Measurements from ENCODE around the gene AMT.
"Not testable (repeated sequence)": the region's sequence is repeated elsewhere in the genome, so short reads cannot be mapped to it uniquely, and the experiment has no call there.

The AMT gene

GRCh38 chr3:49427586-49427985, 5.3 kb upstream of the AMT start:
- in situ Hi-C loops (cut with HindIII; ENCODE audit: low sequenced_read_pairs): no loop called here

GRCh38 chr3:49424816-49425215, 2.5 kb upstream of the AMT start:
- in situ Hi-C loops (cut with HindIII; ENCODE audit: low sequenced_read_pairs): no loop called here

- in situ Hi-C loops (cut with HindIII; ENCODE audit: low sequenced_read_pairs): no loop called here
Observed at GRCh38 chr3:49421890-49422378, 339 bp downstream of the AMT start.

- in situ Hi-C loops (cut with HindIII; ENCODE audit: low sequenced_read_pairs): no loop called here
Observed at GRCh38 chr3:49417516-49418120, 4.7 kb downstream of the AMT start.

- in situ Hi-C loops (cut with HindIII; ENCODE audit: low sequenced_read_pairs): no loop called here
Observed at GRCh38 chr3:49416867-49417266, 5.4 kb downstream of the AMT start.

GRCh38 chr3:49415931-49416601, 6.2 kb downstream of the AMT start:
- in situ Hi-C loops (cut with HindIII; ENCODE audit: low sequenced_read_pairs): no loop called here

- in situ Hi-C loops (cut with HindIII; ENCODE audit: low sequenced_read_pairs): no loop called here
Observed at GRCh38 chr3:49414753-49415152, 7.5 kb downstream of the AMT start.

GRCh38 chr3:49413338-49413734, 8.9 kb downstream of the AMT start:
- in situ Hi-C loops (cut with HindIII; ENCODE audit: low sequenced_read_pairs): no loop called here

- in situ Hi-C loops (cut with HindIII; ENCODE audit: low sequenced_read_pairs): no loop called here
Observed at GRCh38 chr3:49412632-49413337, 9.5 kb downstream of the AMT start.

GRCh38 chr3:49411968-49412631, 10.2 kb downstream of the AMT start, which contains the start of the genes RHOA and TCTA:
RHOA (minus strand) TSS chr3:49411976; CDS start chr3:49375589, 36,387 bp downstream.
TCTA (plus strand) TSS chr3:49412423; CDS start chr3:49412427, 4 bp downstream.
- in situ Hi-C loops (cut with HindIII; ENCODE audit: low sequenced_read_pairs): no loop called here

- in situ Hi-C loops (cut with HindIII; ENCODE audit: low sequenced_read_pairs): no loop called here
Observed at GRCh38 chr3:49411535-49411967, 10.7 kb downstream of the AMT start.

- in situ Hi-C loops (cut with HindIII; ENCODE audit: low sequenced_read_pairs): no loop called here
Observed at GRCh38 chr3:49410846-49411534, 11.3 kb downstream of the AMT start.

- in situ Hi-C loops (cut with HindIII; ENCODE audit: low sequenced_read_pairs): no loop called here
Observed at GRCh38 chr3:49410066-49410845, 12.0 kb downstream of the AMT start.

- in situ Hi-C loops (cut with HindIII; ENCODE audit: low sequenced_read_pairs): no loop called here
Observed at GRCh38 chr3:49406571-49407565, 15.4 kb downstream of the AMT start.

- in situ Hi-C loops (cut with HindIII; ENCODE audit: low sequenced_read_pairs): not testable (repeated sequence)
Observed at GRCh38 chr3:49405570-49405969, 16.7 kb downstream of the AMT start.

- in situ Hi-C loops (cut with HindIII; ENCODE audit: low sequenced_read_pairs): no loop called here
Observed at GRCh38 chr3:49403891-49404290, 18.4 kb downstream of the AMT start.

GRCh38 chr3:49401766-49402165, 20.5 kb downstream of the AMT start:
- in situ Hi-C loops (cut with HindIII; ENCODE audit: low sequenced_read_pairs): no loop called here

GRCh38 chr3:49399461-49399860, 22.8 kb downstream of the AMT start:
- in situ Hi-C loops (cut with HindIII; ENCODE audit: low sequenced_read_pairs): no loop called here

- in situ Hi-C loops (cut with HindIII; ENCODE audit: low sequenced_read_pairs): no loop called here
Observed at GRCh38 chr3:49397470-49397869, 24.8 kb downstream of the AMT start.
